ENCODE results near the gene ZNF888.

GRCh38 chr19:52963247-52963618 is 40.0 kb upstream of the ZNF888 start:
- no peak for TF ChIP-seq CTCF (conservative IDR thresholded peaks at IDR 0.05; ENCODE audit: low read length)
- no peak for TF ChIP-seq EZH2phosphoT487 (IDR thresholded peaks at IDR 0.05; ENCODE audit: borderline replicate concordance, low read depth, low read length)

Measured in OCI-LY7 (cell line).